NCI-H460 (cell line): ENCODE data around the gene CFAP54. TPM values are rescaled to one million over a fixed set of nuclear protein-coding genes. Genes with fewer than 3 reads are reported as not detected.

Experiments used
- total RNA-seq: library from RNA; depleted of rRNA; stranded (reverse); fragments of >200 nt; shearing (Covaris generic); gene quantifications from 2 replicates; pipeline ENCODE4 v1.2.3, GENCODE V29; 2014; rRNA removed

CFAP54 gene
- total RNA-seq, 1 experiment from 2014 or later: 0.72 TPM

Other genes starting within 250 kb of the CFAP54 start
- gene CDK17, start 89.1 kb upstream of the CFAP54 start, total RNA-seq: 41.4 and 43.1 TPM in 2 replicates